Astrocyte (in vitro differentiated cells and primary cell): ENCODE results near the gene CYP8B1. TPM values are rescaled to one million over a fixed set of nuclear protein-coding genes. Genes with fewer than 3 reads are reported as not detected.

ENCODE experiments used
- DNase-seq: peaks from one replicate; pipeline ENCODE4 v3.0.0-alpha.2; 2010; ENCODE audit warnings: low read depth
- FAIRE-seq: peaks from 2 replicates; lab custom pipeline; 2011; peaks lifted over from hg19 to GRCh38; lab: Jason Lieb, UNC
- H2AFZ ChIP-seq: 2 replicates; pipeline ENCODE4 v1.6.0; 2012; ENCODE audit warnings: low read depth, low read length, inconsistent platforms
- H3K27ac ChIP-seq: 2 replicates; pipeline ENCODE4 v1.5.1; 2011; ENCODE audit warnings: low read depth, low read length, inconsistent platforms
- H3K27me3 ChIP-seq: 2 replicates; pipeline ENCODE4 v1.6.0; 2011; ENCODE audit warnings: low read length, inconsistent platforms; ENCODE audit not compliant: insufficient read depth
- H3K36me3 ChIP-seq: 2 replicates; pipeline ENCODE4 v1.5.1; 2011; ENCODE audit warnings: low read length, inconsistent platforms; ENCODE audit not compliant: insufficient read depth
- H3K4me1 ChIP-seq: 2 replicates; pipeline ENCODE4 v1.5.1; 2011; ENCODE audit warnings: low read length, inconsistent platforms; ENCODE audit not compliant: insufficient read depth
- H3K4me2 ChIP-seq: 2 replicates; pipeline ENCODE4 v1.6.0; 2012; ENCODE audit warnings: low read length, inconsistent platforms
- H3K4me3 ChIP-seq: 2 replicates; pipeline ENCODE4 v1.5.1; 2011; ENCODE audit warnings: low read depth, mild to moderate bottlenecking, low read length, inconsistent platforms; ENCODE audit not compliant: insufficient read depth
- H3K79me2 ChIP-seq: 2 replicates; pipeline ENCODE4 v1.6.0; 2012; ENCODE audit warnings: mild to moderate bottlenecking, low read length, inconsistent platforms; ENCODE audit not compliant: insufficient read depth
- H3K9ac ChIP-seq: 2 replicates; pipeline ENCODE4 v1.6.0; 2012; ENCODE audit warnings: mild to moderate bottlenecking, low read length, inconsistent platforms
- H3K9me3 ChIP-seq: 2 replicates; pipeline ENCODE4 v1.5.1; 2012; ENCODE audit warnings: low read depth, mild to moderate bottlenecking, low read length, inconsistent platforms; ENCODE audit not compliant: insufficient read depth
- H4K20me1 ChIP-seq: 2 replicates; pipeline ENCODE4 v1.6.0; 2012; ENCODE audit warnings: low read length, inconsistent platforms; ENCODE audit not compliant: insufficient read depth
- H3K27ac Mint-ChIP-seq: one replicate; pipeline ENCODE4 v1.8.0; 2021; ENCODE audit warnings: mild to moderate bottlenecking, mixed read lengths; ENCODE audit not compliant: unreplicated experiment
- H3K27me3 Mint-ChIP-seq: one replicate; pipeline ENCODE4 v1.8.0; 2021; ENCODE audit warnings: low read depth, mixed read lengths; ENCODE audit not compliant: unreplicated experiment
- H3K36me3 Mint-ChIP-seq: one replicate; pipeline ENCODE4 v1.8.0; 2021; ENCODE audit warnings: low read depth, mixed read lengths; ENCODE audit not compliant: unreplicated experiment
- H3K4me1 Mint-ChIP-seq: one replicate; pipeline ENCODE4 v1.8.0; 2021; ENCODE audit warnings: low read depth, mixed read lengths; ENCODE audit not compliant: unreplicated experiment
- H3K4me3 Mint-ChIP-seq: one replicate; pipeline ENCODE4 v1.8.0; 2021; ENCODE audit warnings: mild to moderate bottlenecking, moderate library complexity, mixed read lengths; ENCODE audit not compliant: unreplicated experiment
- H3K9me3 Mint-ChIP-seq: one replicate; pipeline ENCODE4 v1.8.0; 2021; ENCODE audit warnings: mild to moderate bottlenecking, mixed read lengths; ENCODE audit not compliant: unreplicated experiment
- EZH2 ChIP-seq: IDR thresholded peaks from 2 replicates; pipeline ENCODE4 v1.6.1; 2012; ENCODE audit warnings: mild to moderate bottlenecking, low read length, inconsistent platforms; ENCODE audit not compliant: insufficient read depth
- total RNA-seq: library from RNA; stranded (reverse); gene quantifications from 2 replicates; pipeline ENCODE4 v1.2.1, GENCODE V29; 2021
- TF ChIP-seq, protein P1 (sequence below): IDR thresholded peaks from 2 replicates; pipeline ENCODE4 v1.5.1; 2011; ENCODE audit warnings: low read depth, mild to moderate bottlenecking, inconsistent platforms, low read length, moderate library complexity; ENCODE audit not compliant: insufficient read depth

Gene CYP8B1
- total RNA-seq, 1 donor from 2014 or later: not detected

DNA sequence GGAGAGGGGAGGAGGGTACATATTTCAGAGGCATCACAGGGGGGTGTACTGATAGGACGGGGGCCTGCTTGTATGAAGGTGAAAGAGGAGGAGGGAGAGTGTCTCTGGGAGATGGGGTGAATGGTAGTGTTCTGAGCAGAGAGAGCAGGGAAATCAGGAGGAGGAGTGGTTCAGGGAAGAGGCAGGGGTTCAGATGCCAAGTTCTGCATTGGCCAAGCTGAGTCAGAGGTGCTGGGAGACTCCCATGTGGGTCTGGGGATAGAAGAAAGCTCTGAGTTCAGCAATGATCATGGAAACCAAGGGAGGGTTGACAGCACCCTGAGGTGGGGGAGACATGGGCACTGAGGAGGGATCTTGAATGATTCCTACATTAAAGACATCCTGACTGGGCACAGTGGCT is 3.0 kb downstream of the CYP8B1 start:
- no peak overlapping the region for H3K4me3 ChIP-seq
- no peak for FAIRE-seq
- H3K27me3 ChIP-seq: peaks cover 8% of the 10 kb centered on the region
- no peak for DNase-seq
- peaks cover 3% of the 10 kb centered on the region for H3K36me3 Mint-ChIP-seq
- no peaks in the 10 kb centered on the region for H3K79me2 ChIP-seq
- no peak overlapping the region for H3K4me2 ChIP-seq
- H3K4me1 Mint-ChIP-seq: no peaks in the 10 kb centered on the region
- no peak overlapping the region for H2AFZ ChIP-seq
- no peaks in the 10 kb centered on the region for H3K4me1 ChIP-seq
- H3K36me3 ChIP-seq: no peaks in the 10 kb centered on the region
- no peaks in the 10 kb centered on the region for H3K9me3 ChIP-seq
- TF ChIP-seq, protein P1, sequence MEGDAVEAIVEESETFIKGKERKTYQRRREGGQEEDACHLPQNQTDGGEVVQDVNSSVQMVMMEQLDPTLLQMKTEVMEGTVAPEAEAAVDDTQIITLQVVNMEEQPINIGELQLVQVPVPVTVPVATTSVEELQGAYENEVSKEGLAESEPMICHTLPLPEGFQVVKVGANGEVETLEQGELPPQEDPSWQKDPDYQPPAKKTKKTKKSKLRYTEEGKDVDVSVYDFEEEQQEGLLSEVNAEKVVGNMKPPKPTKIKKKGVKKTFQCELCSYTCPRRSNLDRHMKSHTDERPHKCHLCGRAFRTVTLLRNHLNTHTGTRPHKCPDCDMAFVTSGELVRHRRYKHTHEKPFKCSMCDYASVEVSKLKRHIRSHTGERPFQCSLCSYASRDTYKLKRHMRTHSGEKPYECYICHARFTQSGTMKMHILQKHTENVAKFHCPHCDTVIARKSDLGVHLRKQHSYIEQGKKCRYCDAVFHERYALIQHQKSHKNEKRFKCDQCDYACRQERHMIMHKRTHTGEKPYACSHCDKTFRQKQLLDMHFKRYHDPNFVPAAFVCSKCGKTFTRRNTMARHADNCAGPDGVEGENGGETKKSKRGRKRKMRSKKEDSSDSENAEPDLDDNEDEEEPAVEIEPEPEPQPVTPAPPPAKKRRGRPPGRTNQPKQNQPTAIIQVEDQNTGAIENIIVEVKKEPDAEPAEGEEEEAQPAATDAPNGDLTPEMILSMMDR: no peak
- TF ChIP-seq EZH2: no peak
- no peak overlapping the region for H3K9ac ChIP-seq
- H3K9me3 Mint-ChIP-seq: peaks cover 12% of the 10 kb centered on the region
- peaks cover 58% of the 10 kb centered on the region for H3K27me3 Mint-ChIP-seq
- H3K4me3 Mint-ChIP-seq: no peak overlapping the region
- H3K27ac ChIP-seq: no peak overlapping the region
- no peaks in the 10 kb centered on the region for H4K20me1 ChIP-seq
- no peak overlapping the region for H3K27ac Mint-ChIP-seq

DNA sequence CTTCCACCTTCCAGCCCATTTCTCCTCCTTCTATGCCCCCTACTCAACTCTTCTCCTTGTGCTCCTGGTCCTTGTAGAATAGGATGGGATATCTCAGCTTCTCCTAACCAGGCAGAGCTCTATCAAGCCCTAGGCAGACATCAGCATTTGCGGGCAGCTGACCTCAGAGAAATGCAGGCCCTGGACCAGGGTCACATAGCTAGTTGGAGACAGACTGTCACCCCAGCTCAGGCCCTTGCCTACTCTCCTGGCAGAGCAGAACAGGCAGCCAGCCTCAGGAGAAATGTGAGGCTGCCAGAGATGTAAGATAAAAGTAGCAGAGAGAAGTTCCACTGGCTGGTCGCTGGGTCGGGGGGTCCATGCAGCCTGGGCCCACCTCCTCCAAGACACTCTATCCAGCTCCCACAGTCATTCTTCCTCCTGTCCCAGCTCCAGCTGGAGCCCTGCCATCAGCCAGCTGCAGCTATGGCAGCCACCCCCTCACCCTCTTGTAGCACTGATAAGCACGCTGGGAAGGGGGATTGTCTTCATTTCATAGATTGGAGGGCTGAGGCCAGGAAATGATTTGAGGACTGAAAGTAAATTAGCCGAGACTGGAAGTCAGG is 4.0 kb downstream of the CYP8B1 start:
- no peak overlapping the region for H3K4me3 Mint-ChIP-seq
- no peaks in the 10 kb centered on the region for H4K20me1 ChIP-seq
- H2AFZ ChIP-seq: no peak overlapping the region
- H3K9me3 ChIP-seq: no peaks in the 10 kb centered on the region
- peaks cover 6% of the 10 kb centered on the region for H3K27me3 ChIP-seq
- H3K79me2 ChIP-seq: no peaks in the 10 kb centered on the region
- H3K27me3 Mint-ChIP-seq: peaks cover 50% of the 10 kb centered on the region
- H3K4me2 ChIP-seq: no peak overlapping the region
- H3K4me1 ChIP-seq: no peaks in the 10 kb centered on the region
- TF ChIP-seq EZH2: no peak
- TF ChIP-seq, protein P1: no peak
- no peak overlapping the region for H3K27ac ChIP-seq
- H3K36me3 Mint-ChIP-seq: peaks cover 3% of the 10 kb centered on the region
- no peak overlapping the region for H3K4me3 ChIP-seq
- FAIRE-seq: no peak
- peaks cover 12% of the 10 kb centered on the region for H3K9me3 Mint-ChIP-seq
- no peaks in the 10 kb centered on the region for H3K4me1 Mint-ChIP-seq
- H3K27ac Mint-ChIP-seq: no peak overlapping the region
- no peaks in the 10 kb centered on the region for H3K36me3 ChIP-seq
- DNase-seq: no peak
- H3K9ac ChIP-seq: no peak overlapping the region

DNA sequence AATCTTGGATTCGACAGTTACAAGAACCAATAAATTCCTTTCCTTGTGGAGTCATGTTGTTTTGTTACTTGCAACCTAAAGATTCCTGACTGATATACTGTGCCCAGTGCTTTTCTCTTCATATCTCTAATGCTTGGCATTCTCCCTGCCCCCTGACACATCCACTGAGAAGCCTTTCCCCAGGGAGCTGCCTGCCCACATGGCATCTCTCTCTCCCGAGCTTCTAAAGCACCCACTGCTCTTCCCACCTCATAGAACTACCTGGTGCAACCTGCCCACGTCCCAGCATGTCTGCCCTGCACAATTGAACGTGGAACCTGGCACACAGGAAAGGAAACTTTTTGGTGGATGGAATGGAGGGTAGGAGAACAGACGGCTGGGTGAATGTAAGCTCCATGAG is 6.8 kb downstream of the CYP8B1 start:
- Mint-ChIP-seq H3K27me3 (peaks cover 28% of the 10 kb centered on the region), H3K36me3 (no peaks in the 10 kb centered on the region), H3K4me3 (no peak overlapping the region), H3K4me1 (no peaks in the 10 kb centered on the region), H3K27ac (no peak overlapping the region), H3K9me3 (peaks cover under 1% of the 10 kb centered on the region)
- TF ChIP-seq EZH2: no peak
- TF ChIP-seq, protein P1: no peak
- no peaks in the 10 kb centered on the region for H4K20me1 ChIP-seq
- no peaks in the 10 kb centered on the region for H3K36me3 ChIP-seq
- no peak overlapping the region for H2AFZ ChIP-seq
- no peaks in the 10 kb centered on the region for H3K4me1 ChIP-seq
- FAIRE-seq (no peak), DNase-seq (no peak)
- H3K27ac ChIP-seq: no peak overlapping the region
- H3K9me3 ChIP-seq: no peaks in the 10 kb centered on the region
- H3K9ac ChIP-seq: no peak overlapping the region
- H3K4me2 ChIP-seq: no peak overlapping the region
- H3K27me3 ChIP-seq: peaks cover 3% of the 10 kb centered on the region
- no peaks in the 10 kb centered on the region for H3K79me2 ChIP-seq
- H3K4me3 ChIP-seq: no peak overlapping the region
